ENCODE results near the gene RO60. TPM values are rescaled to one million over a fixed set of nuclear protein-coding genes. Genes with fewer than 3 reads are reported as not detected.

RO60 gene
- total RNA-seq, 6 experiments from 2014 or later: 21.3 to 35.9 (median 25.5) TPM

DNA sequence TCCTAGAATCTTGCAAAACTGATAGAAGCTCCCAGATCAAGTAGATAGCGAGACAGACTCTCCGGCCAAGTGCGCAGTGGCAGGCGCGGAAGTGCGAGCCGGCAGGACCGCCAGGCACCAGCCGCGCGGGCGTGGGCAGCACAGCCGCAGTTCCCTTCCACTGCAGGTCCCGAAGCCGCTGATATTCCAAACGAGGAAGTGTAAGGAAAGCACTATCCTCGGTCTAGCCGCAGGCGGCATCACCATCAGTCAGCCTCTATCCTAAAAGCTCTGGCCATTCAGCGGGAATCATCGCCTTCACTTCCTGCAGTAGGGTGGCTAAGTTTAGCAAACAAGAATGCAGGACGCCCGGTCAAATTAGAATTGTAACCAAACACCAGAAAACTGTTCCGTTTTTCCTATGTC lies 45.1 kb downstream of the RO60 start:
- WGBS (ENCODE audit: insufficient coverage, low coverage, low lambda C conversion rate, missing lambda C conversion rate): 5% methylated on average over 16 of the region's 24 CpGs
- DNase-seq (peak; percentile 50 to 65 (median 58)), ATAC-seq (peak; percentile 55 to 69 (median 59))
- intact Hi-C loops (cut with DNase I): no loop called here
- no peaks in the 10 kb centered on the region for H3K27me3 ChIP-seq
- peaks cover 0 to 11% (median 0%) of the 10 kb centered on the region in 4 donors for H3K36me3 ChIP-seq
- TF ChIP-seq POLR2A (IDR thresholded peaks at IDR 0.05): no peak
- TF ChIP-seq, protein P1, sequence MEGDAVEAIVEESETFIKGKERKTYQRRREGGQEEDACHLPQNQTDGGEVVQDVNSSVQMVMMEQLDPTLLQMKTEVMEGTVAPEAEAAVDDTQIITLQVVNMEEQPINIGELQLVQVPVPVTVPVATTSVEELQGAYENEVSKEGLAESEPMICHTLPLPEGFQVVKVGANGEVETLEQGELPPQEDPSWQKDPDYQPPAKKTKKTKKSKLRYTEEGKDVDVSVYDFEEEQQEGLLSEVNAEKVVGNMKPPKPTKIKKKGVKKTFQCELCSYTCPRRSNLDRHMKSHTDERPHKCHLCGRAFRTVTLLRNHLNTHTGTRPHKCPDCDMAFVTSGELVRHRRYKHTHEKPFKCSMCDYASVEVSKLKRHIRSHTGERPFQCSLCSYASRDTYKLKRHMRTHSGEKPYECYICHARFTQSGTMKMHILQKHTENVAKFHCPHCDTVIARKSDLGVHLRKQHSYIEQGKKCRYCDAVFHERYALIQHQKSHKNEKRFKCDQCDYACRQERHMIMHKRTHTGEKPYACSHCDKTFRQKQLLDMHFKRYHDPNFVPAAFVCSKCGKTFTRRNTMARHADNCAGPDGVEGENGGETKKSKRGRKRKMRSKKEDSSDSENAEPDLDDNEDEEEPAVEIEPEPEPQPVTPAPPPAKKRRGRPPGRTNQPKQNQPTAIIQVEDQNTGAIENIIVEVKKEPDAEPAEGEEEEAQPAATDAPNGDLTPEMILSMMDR (IDR thresholded peaks at IDR 0.05): no peak
- H3K4me3 ChIP-seq: peak overlapping the region; percentile 83 to 96 (median 89)
- peak overlapping the region; percentile 69 to 86 (median 78) for H3K27ac ChIP-seq
- no peaks in the 10 kb centered on the region for H3K9me3 ChIP-seq
- H3K4me1 ChIP-seq: peaks cover 0 to 8% (median 4%) of the 10 kb centered on the region in 4 donors

DNA sequence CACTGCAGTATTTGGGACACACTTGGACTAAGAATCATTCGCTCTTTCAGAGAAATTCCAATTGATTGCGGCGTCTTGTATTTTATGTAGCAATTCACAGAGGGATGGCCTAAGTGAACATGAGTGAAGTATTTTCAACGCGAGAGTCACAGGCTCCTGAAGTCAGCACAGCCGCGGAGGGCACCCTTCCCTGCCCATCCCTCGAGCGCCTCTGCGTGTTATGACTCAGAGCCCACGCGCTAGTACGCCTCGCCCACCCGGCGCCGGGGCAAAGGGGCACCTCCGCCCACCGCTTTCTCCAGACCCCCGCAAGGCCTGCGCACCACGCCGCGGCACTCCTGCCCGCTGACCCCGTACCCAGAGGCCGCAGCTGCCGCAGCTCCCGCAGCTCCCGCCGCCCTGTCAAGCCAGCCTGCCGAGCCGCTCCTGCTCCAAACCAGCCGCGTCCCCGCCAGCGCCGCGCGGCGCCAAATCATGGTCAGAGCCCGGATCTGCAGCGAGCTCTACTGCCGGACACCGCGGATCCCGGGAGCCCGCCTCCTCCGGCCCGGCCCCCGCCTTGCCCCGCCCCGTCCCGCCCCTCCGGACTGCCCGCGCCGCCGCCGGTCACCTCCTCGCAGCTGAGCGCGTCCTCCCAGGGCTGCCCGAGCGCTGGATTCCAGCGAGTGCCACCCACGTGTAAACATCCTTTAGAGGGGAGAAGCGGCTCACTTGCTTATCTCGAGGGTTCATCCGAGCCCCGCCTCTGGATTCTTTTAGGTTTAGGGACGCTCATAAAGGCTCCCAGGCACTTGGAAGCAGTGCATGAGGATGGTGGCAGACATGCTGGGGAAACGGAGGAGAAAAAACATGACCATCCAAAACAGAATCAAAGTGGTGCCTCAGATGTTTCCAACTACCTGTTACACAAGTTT lies 45.8 kb downstream of the RO60 start, which contains the start of gene GLRX2:
Gene GLRX2 (minus strand): TSS at position 508 of the 914 bp plus-strand sequence. CDS start 32 bp downstream, at position 476.
- DNase-seq: peak; percentile 92 to 94 (median 93)
- Histone ChIP-seq H3K4me3 (peak within 1 kb of the TSS; percentile 83 to 96 (median 89)), H3K9me3 (no peaks in the 10 kb centered on the region), H3K27ac (peak within 1 kb of the TSS; percentile 69 to 86 (median 78)), H3K27me3 (no peaks in the 10 kb centered on the region), H3K4me1 (peaks cover 0 to 8% (median 4%) of the 10 kb centered on the region in 4 donors), H3K36me3 (peaks cover 0 to 4% (median 0%) of the 10 kb centered on the region in 4 donors)
- intact Hi-C loops (cut with DNase I): no loop called here
- peak; percentile 93 for TF ChIP-seq POLR2A (IDR thresholded peaks at IDR 0.05)
- TF ChIP-seq, protein P1 (IDR thresholded peaks at IDR 0.05): peak in 2 of 4 donors; percentile 3 to 13
- peak; percentile 95 to 99 (median 97) for ATAC-seq
- 0% methylated on average over 12 of the region's 73 CpGs for WGBS (ENCODE audit: insufficient coverage, low coverage, low lambda C conversion rate, missing lambda C conversion rate)

DNA sequence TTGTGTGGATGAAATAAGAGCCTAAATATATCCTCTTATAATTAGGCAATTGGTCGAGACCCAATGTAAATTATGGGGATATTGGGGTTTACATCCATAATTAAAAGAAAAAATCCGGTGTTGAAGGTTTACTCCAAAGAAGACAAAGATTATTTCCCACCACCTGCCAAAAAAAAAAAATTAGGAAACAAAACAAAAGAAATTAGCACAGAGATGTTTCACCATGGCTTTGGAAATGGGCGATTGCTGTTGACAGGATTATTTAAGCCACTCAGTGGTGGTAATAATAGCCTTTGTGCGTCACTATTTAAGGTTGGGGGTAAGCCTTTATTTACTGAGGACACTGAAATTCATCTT lies 46.4 kb downstream of the RO60 start:
- no peaks in the 10 kb centered on the region for H3K27me3 ChIP-seq
- 35% methylated on average over 4 of the region's 4 CpGs for WGBS (ENCODE audit: insufficient coverage, low coverage, low lambda C conversion rate, missing lambda C conversion rate)
- DNase-seq: no peak
- TF ChIP-seq, protein P1 (IDR thresholded peaks at IDR 0.05): no peak
- TF ChIP-seq POLR2A (IDR thresholded peaks at IDR 0.05): no peak
- peak overlapping the region; percentile 83 to 96 (median 89) for H3K4me3 ChIP-seq
- H3K27ac ChIP-seq: peak overlapping the region; percentile 69 to 86 (median 78)
- peaks cover 0 to 8% (median 4%) of the 10 kb centered on the region in 4 donors for H3K4me1 ChIP-seq
- intact Hi-C loops (cut with DNase I): no loop called here
- ATAC-seq: no peak
- H3K9me3 ChIP-seq: no peaks in the 10 kb centered on the region
- no peaks in the 10 kb centered on the region for H3K36me3 ChIP-seq

DNA sequence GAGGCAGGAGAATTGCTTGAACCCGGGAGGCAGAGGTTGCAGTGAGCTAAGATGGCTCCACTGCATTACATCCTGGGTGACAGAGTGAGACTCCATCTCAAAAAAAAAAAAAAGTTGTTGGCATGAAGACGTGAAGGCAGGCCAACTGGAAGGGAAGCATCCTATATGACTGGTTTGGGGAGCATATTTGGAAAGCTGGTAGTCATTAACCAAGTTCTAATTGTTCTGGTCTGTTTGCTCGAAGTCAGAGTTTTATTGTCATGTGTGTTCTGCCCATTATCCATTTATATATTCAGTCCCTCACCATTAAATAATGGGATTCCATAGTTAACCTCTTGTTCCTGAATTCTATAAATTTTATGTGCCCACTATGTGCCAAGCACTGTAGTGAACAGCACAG lies 49.1 kb downstream of the RO60 start:
- Histone ChIP-seq H3K27me3 (no peaks in the 10 kb centered on the region), H3K4me1 (peaks cover 0 to 24% (median 9%) of the 10 kb centered on the region in 4 donors), H3K9me3 (no peaks in the 10 kb centered on the region), H3K27ac (no peak overlapping the region), H3K4me3 (no peak overlapping the region), H3K36me3 (no peaks in the 10 kb centered on the region)
- no peak for DNase-seq
- intact Hi-C loops (cut with DNase I): no loop called here
- no peak for ATAC-seq
- 86% methylated on average over 3 of the region's 3 CpGs for WGBS (ENCODE audit: insufficient coverage, low coverage, low lambda C conversion rate, missing lambda C conversion rate)
- TF ChIP-seq, protein P1 (IDR thresholded peaks at IDR 0.05): no peak
- TF ChIP-seq POLR2A (IDR thresholded peaks at IDR 0.05): no peak

Small RNA genes within 50 kb of the gene (small RNA-seq; reads per million reads assigned to genes)
- 0 reads per million in 2 experiments for gene SCARNA18B

Other genes starting within 250 kb of the RO60 start
- 10 to 100 TPM; 11.5 to 28.6 (median 22.3) TPM for gene UCHL5, start 252 bp upstream of the RO60 start, total RNA-seq
- gene GLRX2, start 45.8 kb downstream of the RO60 start, total RNA-seq: 10 to 100 TPM in 5 of 6 experiments, 1 to 10 TPM in 1; 9.5 to 20.1 (median 12.1) TPM
- 10 to 100 TPM; 11.1 to 23.8 (median 18.3) TPM for gene CDC73, start 62.4 kb downstream of the RO60 start, total RNA-seq
- under 1 TPM; 0.09 to 0.50 (median 0.24) TPM for gene B3GALT2, start 127.0 kb downstream of the RO60 start, total RNA-seq